NCI-H446 treated with DMSO at 0.1 percent for 48 hours (cell line): Measurements from ENCODE around the gene MRRF.

ENCODE experiments used
- DNase-seq: peaks from one replicate; lab custom pipeline; 2025; lab: John Stamatoyannopoulos, UW

MRRF gene

GRCh38 chr9:122228568-122229484, 35.9 kb upstream of the MRRF start, which contains the start of gene LHX6:
LHX6 (minus strand) TSS chr9:122228957; CDS start chr9:122228740, 217 bp downstream.
- no peak for DNase-seq

DNA sequence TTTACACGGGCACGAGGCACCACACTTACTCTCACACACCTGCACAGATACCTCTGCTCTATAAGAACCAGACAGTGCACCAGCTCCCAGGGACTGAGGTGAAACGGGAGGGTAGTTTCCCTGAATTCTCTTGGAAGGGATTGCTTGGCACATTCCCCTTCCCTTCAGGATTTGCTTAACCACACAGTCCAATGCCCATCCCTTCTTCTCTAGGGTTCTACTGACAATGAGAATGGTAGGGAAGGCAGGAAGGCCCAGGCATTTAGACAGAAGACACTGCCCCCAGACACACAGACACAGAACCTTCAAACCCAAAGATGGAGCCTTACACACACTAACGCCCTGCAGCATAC, 35.2 kb upstream of the MRRF start:
- no peak for DNase-seq

- DNase-seq: no peak
Measured at GRCh38 chr9:122232796-122233306, 31.8 kb upstream of the MRRF start.

DNA sequence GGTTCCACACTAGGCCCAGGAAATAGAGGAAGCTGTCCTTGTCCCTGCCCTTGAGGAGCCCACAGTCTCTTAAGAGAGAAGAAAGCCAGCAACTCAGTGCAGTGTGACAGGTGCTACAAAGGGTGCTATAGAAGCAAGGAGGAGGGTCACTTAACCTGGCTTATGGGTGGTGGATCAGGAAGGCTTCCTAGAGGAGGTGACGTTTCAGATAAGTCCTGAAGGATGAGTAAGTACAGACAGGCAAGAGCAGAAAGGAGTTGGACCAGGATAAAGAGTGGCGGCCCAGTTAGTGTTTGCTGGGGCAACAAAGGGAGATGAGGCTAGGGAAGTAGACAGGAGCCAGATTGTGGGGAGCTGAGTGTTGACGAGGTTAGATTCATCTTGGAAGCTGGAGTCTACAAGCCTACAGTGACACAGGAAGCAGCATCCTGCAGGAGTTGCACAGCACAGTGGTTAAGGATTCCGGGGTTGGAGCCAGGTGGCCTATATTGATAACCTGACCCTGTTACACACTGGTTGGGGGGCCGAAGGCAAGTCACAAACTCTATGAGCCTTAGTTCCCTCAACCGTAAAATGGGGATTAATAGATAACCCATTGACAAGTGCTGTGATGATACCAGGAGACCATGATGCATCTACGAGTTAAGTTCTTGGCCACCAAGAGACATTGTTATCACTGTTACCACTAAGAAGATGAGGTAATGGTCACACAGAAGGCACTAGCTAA, 30.5 kb upstream of the MRRF start:
- DNase-seq: no peak

DNA sequence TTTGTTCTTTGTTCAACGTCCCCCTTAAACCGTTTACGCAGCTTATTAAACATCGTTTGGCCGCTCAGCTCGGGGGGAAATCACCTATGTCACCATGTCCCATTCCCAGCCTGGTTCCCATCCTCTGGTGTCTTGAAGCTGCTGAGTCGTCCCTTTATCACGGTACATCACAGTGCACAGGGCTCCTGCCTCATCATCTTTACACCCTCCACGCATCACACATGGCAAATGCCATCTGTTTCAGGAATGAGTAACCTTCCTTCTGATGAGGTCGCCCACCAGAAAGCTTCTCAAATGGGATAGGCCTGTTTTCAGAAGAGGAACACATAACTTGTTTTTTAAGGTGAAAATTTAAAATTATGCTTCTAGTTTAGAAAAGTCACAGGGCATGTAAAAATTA, 28.0 kb upstream of the MRRF start:
- DNase-seq: no peak

DNA sequence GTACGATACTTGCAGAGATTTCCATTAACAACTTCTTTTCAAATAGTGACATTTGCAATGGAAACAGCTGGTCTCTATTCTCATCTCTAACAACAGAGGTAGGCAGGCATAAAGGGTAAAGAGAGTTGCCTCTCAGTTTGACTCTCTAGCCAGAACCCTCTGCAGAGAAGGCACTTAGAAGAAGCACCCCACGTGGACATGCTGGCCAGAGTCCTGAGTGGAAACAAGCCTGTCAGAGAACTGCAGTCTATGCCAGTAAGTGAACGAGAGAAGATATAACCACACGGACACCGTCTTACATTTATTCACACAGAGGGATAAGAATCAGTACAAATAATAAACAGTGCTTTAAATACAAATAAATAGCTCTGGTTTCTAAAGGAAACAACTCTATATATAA, 25.0 kb upstream of the MRRF start:
- no peak for DNase-seq

GRCh38 chr9:122244349-122244748, 20.3 kb upstream of the MRRF start:
- no peak for DNase-seq

GRCh38 chr9:122246666-122247065, 18.0 kb upstream of the MRRF start:
- DNase-seq: no peak

DNA sequence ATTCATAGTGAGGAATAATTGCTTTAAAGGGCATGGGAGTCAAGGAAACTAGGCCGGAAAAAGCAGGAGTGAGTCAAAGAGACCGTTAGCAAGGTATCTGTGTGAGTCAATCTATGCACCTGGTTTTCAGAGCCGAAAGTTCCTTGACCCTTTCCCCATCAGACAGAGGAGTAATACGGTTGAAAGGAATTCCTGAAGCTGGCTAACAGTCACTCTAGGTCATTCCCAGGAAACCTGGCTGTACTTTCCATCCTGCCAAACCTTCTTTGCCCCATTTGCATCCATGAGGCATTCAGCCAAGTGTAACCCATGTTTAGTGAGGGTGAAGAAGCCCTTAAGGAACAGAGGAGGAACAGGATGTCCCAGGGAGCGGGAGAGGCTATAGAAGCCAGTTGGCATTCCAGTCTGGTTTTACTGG, 16.2 kb upstream of the MRRF start:
- no peak for DNase-seq

GRCh38 chr9:122251351-122251750, 13.3 kb upstream of the MRRF start:
- DNase-seq: no peak

GRCh38 chr9:122252796-122253195, 11.9 kb upstream of the MRRF start:
- DNase-seq: no peak

- DNase-seq: no peak
Measured at GRCh38 chr9:122254761-122255160, 9.9 kb upstream of the MRRF start.

DNA sequence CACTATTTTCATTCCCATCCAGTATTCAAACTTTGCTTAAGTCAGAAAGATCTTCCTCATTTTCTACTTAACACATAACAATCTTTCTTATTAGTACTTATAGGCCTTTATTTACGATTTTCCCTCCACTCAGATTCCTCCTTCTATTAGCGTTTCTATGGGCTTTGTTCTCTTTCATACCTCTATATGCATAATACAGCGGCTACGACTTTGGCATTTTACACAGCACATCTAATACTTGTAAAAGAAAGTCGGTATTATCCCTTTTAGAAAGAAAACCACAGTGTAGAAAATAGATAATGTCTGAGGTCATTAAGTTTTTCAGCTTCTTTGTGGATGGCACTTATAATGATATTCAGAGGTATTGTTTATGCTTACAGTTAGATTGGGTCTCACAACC, 8.5 kb upstream of the MRRF start:
- DNase-seq: no peak

- DNase-seq: no peak
Measured at GRCh38 chr9:122258886-122259415, 5.7 kb upstream of the MRRF start.

- DNase-seq: peak; percentile 1
Measured at GRCh38 chr9:122261469-122261881, 3.2 kb upstream of the MRRF start.

- DNase-seq: no peak
Measured at GRCh38 chr9:122262073-122262472, 2.6 kb upstream of the MRRF start.

GRCh38 chr9:122263699-122264349, 858 bp upstream of the MRRF start:
- no peak for DNase-seq

DNA sequence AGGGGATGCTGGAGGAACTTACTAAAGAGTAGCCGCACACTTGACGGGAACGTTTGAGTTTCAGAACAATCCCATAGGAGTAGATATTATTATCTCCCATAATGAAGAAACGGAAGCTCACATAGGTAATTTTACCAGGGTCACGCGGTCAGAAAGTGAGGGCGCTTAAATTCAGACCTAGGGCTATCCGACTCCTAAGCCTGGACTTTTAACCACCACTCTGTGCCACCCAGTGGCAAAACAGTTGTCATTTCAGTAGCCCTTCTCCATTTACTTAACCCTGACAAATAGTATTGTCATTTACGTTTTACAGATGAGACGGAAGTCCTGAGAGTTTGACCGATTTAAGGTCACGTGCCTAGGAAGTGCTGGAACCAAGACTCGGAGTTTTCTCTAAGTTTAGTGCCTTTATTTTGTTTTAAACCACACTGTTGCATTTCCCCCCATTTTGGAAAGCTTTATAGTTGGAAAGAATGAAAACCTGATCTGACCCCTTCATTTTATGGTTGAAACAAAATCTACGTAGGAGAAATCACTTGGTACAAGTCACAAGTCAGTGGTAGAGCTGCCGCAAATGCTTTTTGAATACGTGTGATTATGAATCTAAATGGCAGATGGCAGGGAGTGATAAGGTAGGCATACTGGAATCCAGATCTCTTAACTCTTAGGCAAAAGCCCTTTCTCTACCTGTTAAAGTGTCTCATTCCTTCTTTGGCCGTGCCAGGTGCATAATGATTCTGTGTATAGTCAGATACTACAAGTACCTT, 650 bp downstream of the MRRF start:
- DNase-seq: no peak

DNA sequence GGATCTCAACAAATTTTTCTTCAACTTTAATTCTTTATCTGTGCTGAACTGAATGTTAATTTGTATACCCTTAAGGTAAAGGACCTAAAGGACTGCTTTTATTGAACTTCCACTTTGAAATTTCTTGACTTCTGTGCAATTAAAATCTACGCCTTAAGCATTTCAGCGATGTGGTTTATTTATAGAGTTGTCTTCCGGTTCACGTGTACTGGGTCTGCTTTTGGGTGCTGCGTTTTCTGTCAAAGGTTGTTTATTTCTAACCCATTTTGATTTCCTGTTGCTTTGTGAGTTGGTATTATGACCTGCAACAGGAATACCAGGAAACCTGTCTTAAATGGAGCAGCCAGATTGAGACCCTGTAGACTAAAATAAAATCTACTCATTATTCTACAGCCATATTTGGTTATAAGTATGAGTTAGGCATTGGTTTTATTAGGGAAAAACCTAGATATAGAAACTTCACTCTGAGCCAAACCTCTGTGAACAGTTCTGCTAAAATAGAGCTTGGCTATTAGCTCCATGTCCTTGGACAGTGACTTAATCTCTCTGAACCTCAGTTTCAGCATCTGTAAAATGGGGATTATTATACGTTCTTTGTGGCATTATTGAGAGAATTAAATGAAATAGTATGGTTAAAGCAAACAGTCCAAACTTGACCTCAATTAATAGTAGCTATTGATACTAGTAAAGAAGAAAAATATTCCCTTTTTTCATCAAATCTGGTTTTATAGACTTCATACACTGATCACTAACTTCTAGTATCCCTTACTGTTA, 3.5 kb downstream of the MRRF start:
- no peak for DNase-seq

- DNase-seq: no peak
Measured at GRCh38 chr9:122274055-122274454, 9.4 kb downstream of the MRRF start.

GRCh38 chr9:122276096-122276495, 11.4 kb downstream of the MRRF start:
- no peak for DNase-seq
